ENCODE measurements around the gene KIAA1671.

The KIAA1671 gene

GRCh38 chr22:24964441-24964840, 11.9 kb downstream of the KIAA1671 start:
- Mint-ChIP-seq H3K9me3 (no peaks in the 10 kb centered on the region), H3K36me3 (ENCODE audit: low read depth) (peaks cover 2% of the 10 kb centered on the region), H3K4me1 (ENCODE audit: low read depth) (peaks cover 2% of the 10 kb centered on the region), H3K27ac (no peak overlapping the region), H3K4me3 (no peak overlapping the region), H3K27me3 (ENCODE audit: low read depth) (peaks cover 12% of the 10 kb centered on the region)

- no peak overlapping the region for H3K4me3 Mint-ChIP-seq
- no peaks in the 10 kb centered on the region for H3K9me3 Mint-ChIP-seq
- H3K4me1 Mint-ChIP-seq (ENCODE audit: low read depth), result no peaks in the 10 kb centered on the region
- no peaks in the 10 kb centered on the region for H3K36me3 Mint-ChIP-seq (ENCODE audit: low read depth)
- no peak overlapping the region for H3K27ac Mint-ChIP-seq
- peaks cover 8% of the 10 kb centered on the region for H3K27me3 Mint-ChIP-seq (ENCODE audit: low read depth)
Measured at GRCh38 chr22:24965822-24966626, 13.5 kb downstream of the KIAA1671 start.

DNA sequence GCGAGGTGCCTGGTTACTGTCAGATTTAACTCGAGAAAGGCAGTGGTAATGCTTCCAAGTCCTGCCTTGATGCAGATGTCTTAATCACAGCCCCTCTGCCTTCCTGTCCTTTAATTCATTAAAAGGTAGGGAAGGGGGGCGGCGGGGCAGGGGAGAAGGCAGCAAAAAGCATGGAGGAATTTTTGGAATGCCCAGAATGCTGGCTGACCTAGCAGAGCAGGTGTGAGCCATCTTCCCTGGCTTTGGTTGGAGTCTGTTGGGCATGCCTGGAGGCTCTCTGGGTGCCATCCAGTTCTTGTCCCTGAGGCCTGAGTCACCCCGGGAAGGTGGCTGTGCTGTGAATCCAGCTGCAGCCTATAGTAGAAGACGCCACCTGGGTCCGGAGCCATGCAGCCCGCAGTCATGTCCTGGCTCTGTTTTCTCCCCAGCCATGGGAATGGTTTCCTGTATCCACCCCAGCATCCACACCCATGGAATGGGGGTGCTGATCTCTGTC, 15.6 kb downstream of the KIAA1671 start:
- no peak overlapping the region for H3K4me3 Mint-ChIP-seq
- peaks cover 15% of the 10 kb centered on the region for H3K27me3 Mint-ChIP-seq (ENCODE audit: low read depth)
- H3K9me3 Mint-ChIP-seq, result no peaks in the 10 kb centered on the region
- H3K36me3 Mint-ChIP-seq (ENCODE audit: low read depth), result no peaks in the 10 kb centered on the region
- H3K27ac Mint-ChIP-seq, result no peak overlapping the region
- H3K4me1 Mint-ChIP-seq (ENCODE audit: low read depth), result no peaks in the 10 kb centered on the region

- Mint-ChIP-seq H3K36me3 (ENCODE audit: low read depth) (no peaks in the 10 kb centered on the region), H3K27ac (no peak overlapping the region), H3K4me1 (ENCODE audit: low read depth) (no peaks in the 10 kb centered on the region), H3K4me3 (no peak overlapping the region), H3K9me3 (no peaks in the 10 kb centered on the region), H3K27me3 (ENCODE audit: low read depth) (peaks cover 15% of the 10 kb centered on the region)
Measured at GRCh38 chr22:24969560-24970301, 17.2 kb downstream of the KIAA1671 start.

GRCh38 chr22:24972369-24972768, 19.9 kb downstream of the KIAA1671 start:
- peaks cover 22% of the 10 kb centered on the region for H3K27me3 Mint-ChIP-seq (ENCODE audit: low read depth)
- no peaks in the 10 kb centered on the region for H3K4me1 Mint-ChIP-seq (ENCODE audit: low read depth)
- no peak overlapping the region for H3K4me3 Mint-ChIP-seq
- H3K27ac Mint-ChIP-seq, result no peak overlapping the region
- no peaks in the 10 kb centered on the region for H3K9me3 Mint-ChIP-seq
- H3K36me3 Mint-ChIP-seq (ENCODE audit: low read depth), result no peaks in the 10 kb centered on the region

GRCh38 chr22:24973872-24974271, 21.4 kb downstream of the KIAA1671 start:
- Mint-ChIP-seq H3K9me3 (no peaks in the 10 kb centered on the region), H3K4me3 (no peak overlapping the region), H3K4me1 (ENCODE audit: low read depth) (no peaks in the 10 kb centered on the region), H3K36me3 (ENCODE audit: low read depth) (no peaks in the 10 kb centered on the region), H3K27ac (no peak overlapping the region), H3K27me3 (ENCODE audit: low read depth) (peaks cover 22% of the 10 kb centered on the region)

DNA sequence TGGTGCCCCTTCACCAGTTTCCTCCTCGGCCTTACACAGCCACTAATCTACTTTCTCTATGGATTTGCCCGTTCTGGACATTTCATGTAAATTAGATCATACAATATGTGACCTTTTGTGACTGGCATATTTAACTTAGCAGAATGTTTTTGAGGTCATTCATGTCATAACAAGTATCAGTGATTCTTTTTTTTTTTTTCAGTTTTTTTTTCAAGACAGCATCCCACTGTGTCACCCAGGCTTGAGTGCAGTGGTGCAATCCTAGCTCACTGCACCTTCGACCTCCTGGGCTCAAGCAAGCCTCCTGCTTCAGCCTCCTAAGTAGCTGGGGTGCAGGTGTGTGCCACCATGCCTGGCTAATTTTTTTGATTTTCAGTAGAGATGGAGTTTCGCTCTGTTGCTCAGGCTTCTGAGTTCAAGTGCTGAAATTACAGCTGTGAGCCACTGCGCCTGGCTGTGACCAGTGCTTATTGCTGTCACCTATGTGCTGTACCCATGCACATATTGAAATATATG, 22.7 kb downstream of the KIAA1671 start:
- no peaks in the 10 kb centered on the region for H3K36me3 Mint-ChIP-seq (ENCODE audit: low read depth)
- H3K27me3 Mint-ChIP-seq (ENCODE audit: low read depth), result peaks cover 26% of the 10 kb centered on the region
- H3K4me3 Mint-ChIP-seq, result no peak overlapping the region
- H3K9me3 Mint-ChIP-seq, result no peaks in the 10 kb centered on the region
- peaks cover 2% of the 10 kb centered on the region for H3K4me1 Mint-ChIP-seq (ENCODE audit: low read depth)
- H3K27ac Mint-ChIP-seq, result no peak overlapping the region

DNA sequence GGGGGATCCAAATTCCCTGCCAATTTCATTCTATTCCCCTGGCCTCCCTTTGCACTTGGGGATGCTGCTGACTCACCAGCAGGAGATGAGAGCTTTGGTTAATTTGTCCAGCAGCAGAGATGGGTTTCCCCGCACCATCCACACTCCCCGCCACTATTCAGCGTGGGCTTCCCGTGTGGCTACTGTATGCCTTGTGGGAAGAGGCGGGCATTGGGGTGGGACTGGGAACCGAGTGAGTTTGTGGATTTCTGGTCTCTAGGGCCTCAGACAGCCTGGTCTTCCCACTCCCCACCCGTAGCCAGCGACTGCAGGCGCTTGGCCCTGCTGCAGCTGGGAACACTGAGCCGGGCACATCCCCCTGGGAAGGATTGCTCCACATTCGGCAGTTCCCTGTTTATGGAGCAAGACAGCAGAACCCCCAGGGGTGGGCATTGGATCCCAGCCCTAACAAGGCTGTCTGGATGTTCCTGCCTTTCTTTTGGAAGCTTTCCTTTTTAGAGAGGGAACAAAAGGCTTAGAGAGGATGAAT, 23.4 kb downstream of the KIAA1671 start:
- Mint-ChIP-seq H3K4me3 (no peak overlapping the region), H3K27ac (no peak overlapping the region), H3K9me3 (no peaks in the 10 kb centered on the region), H3K36me3 (ENCODE audit: low read depth) (no peaks in the 10 kb centered on the region), H3K27me3 (ENCODE audit: low read depth) (peaks cover 29% of the 10 kb centered on the region), H3K4me1 (ENCODE audit: low read depth) (peaks cover 2% of the 10 kb centered on the region)

DNA sequence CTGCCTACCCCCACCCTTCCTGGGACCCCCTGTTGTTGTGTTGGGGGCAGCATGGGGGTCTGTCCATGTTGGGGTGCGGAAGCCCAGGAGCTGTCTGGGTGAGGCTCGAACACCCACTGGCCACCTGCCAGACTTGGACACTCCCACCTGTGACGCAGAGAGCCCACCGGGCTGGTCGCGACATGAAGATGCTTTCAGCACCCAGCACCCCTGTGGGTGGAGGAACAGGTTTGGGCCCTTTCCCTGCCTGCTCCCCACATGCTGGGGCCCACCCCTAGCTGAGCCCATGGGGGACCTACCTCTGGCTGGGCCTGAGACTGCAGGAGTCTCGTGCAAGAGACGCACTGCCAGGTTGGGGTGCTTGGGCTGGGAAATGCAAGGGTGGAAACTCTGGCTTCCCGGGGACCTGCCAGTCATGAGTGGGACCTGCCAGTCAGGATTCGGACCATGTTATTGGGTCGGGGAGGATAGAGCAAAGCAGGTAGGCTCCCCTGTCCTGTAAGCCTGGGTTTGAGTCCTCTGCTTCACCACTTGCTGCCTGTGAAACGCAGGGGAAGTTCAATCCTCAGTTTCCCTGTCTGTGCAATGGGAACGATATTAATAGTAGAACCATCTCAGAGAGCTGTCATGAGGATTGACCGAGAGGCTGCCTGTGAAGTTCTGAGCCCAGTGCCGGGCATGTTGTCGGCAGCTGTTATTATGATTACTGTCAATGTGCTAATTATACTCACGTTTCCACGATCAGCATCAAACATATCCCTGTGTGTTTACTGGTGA, 24.1 kb downstream of the KIAA1671 start:
- peaks cover 2% of the 10 kb centered on the region for H3K4me1 Mint-ChIP-seq (ENCODE audit: low read depth)
- H3K9me3 Mint-ChIP-seq, result no peaks in the 10 kb centered on the region
- H3K4me3 Mint-ChIP-seq, result no peak overlapping the region
- no peak overlapping the region for H3K27ac Mint-ChIP-seq
- H3K36me3 Mint-ChIP-seq (ENCODE audit: low read depth), result no peaks in the 10 kb centered on the region
- peaks cover 29% of the 10 kb centered on the region for H3K27me3 Mint-ChIP-seq (ENCODE audit: low read depth)

- H3K4me3 Mint-ChIP-seq, result no peak overlapping the region
- H3K9me3 Mint-ChIP-seq, result no peaks in the 10 kb centered on the region
- peaks cover 2% of the 10 kb centered on the region for H3K4me1 Mint-ChIP-seq (ENCODE audit: low read depth)
- H3K27ac Mint-ChIP-seq, result no peak overlapping the region
- peaks cover 27% of the 10 kb centered on the region for H3K27me3 Mint-ChIP-seq (ENCODE audit: low read depth)
- no peaks in the 10 kb centered on the region for H3K36me3 Mint-ChIP-seq (ENCODE audit: low read depth)
Measured at GRCh38 chr22:24977370-24978221, 25.1 kb downstream of the KIAA1671 start.

GRCh38 chr22:24978308-24978707, 25.8 kb downstream of the KIAA1671 start:
- H3K27ac Mint-ChIP-seq, result no peak overlapping the region
- peaks cover 2% of the 10 kb centered on the region for H3K4me1 Mint-ChIP-seq (ENCODE audit: low read depth)
- peaks cover 29% of the 10 kb centered on the region for H3K27me3 Mint-ChIP-seq (ENCODE audit: low read depth)
- H3K4me3 Mint-ChIP-seq, result no peak overlapping the region
- H3K9me3 Mint-ChIP-seq, result no peaks in the 10 kb centered on the region
- no peaks in the 10 kb centered on the region for H3K36me3 Mint-ChIP-seq (ENCODE audit: low read depth)

GRCh38 chr22:24981066-24981465, 28.6 kb downstream of the KIAA1671 start:
- Mint-ChIP-seq H3K36me3 (ENCODE audit: low read depth) (peaks cover 2% of the 10 kb centered on the region), H3K9me3 (no peaks in the 10 kb centered on the region), H3K4me1 (ENCODE audit: low read depth) (peaks cover 9% of the 10 kb centered on the region), H3K4me3 (no peak overlapping the region), H3K27me3 (ENCODE audit: low read depth) (peaks cover 29% of the 10 kb centered on the region), H3K27ac (no peak overlapping the region)

DNA sequence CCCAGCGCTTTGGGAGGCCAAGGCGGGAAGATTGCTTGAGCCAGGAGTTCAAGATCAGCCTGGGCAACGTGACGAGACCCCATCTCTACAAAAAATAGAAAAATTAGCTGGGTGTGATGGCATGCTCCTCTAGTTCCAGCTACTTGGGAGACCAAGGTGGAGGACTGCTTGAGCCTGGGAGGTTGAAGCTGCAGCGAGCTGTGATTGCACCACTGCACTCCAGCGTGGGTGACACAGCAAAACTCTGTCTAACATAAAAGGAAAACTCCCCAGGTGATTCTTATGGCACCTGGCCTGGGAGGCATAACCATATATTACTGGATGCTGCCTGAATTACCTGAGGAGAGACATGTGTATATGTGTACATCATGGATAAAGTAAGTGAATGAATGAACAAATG, 29.1 kb downstream of the KIAA1671 start:
- peaks cover 12% of the 10 kb centered on the region for H3K4me1 Mint-ChIP-seq (ENCODE audit: low read depth)
- H3K27me3 Mint-ChIP-seq (ENCODE audit: low read depth), result peaks cover 29% of the 10 kb centered on the region
- no peaks in the 10 kb centered on the region for H3K9me3 Mint-ChIP-seq
- H3K36me3 Mint-ChIP-seq (ENCODE audit: low read depth), result peaks cover 2% of the 10 kb centered on the region
- H3K27ac Mint-ChIP-seq, result no peak overlapping the region
- H3K4me3 Mint-ChIP-seq, result no peak overlapping the region

Measured in T-helper 1 cell treated with Interleukin-12 subunit alpha and Interleukin-12 subunit beta and Interleukin-4 antibody, amounts not matched to agents 30 μg/mL and 1 μg/mL, for 36 hours (primary cell).